HAP-1 (cell line): ENCODE results near the gene SPRR2G.
"Not testable (repeated sequence)": the region's sequence is repeated elsewhere in the genome, so short reads cannot be mapped to it uniquely, and the experiment has no call there.

Experiments used
- DNase-seq, 2 experiments: peaks; one replicate each; pipeline ENCODE4 v3.0.0-alpha.2; 2016 to 2020; ENCODE audit warnings: low spot score in 2 of 2
- H3K27me3 ChIP-seq: fragments of 250-450 bp; sonication (Bioruptor Pico); 2 replicates; pipeline ENCODE4 v1.5.1; 2020; ENCODE audit warnings: low read depth, mild to moderate bottlenecking, moderate library complexity
- H3K36me3 ChIP-seq: fragments of 250-450 bp; sonication (Bioruptor Pico); replicated peaks from 2 replicates; pipeline ENCODE4 v1.5.1; 2020; ENCODE audit warnings: mild to moderate bottlenecking
- H3K4me1 ChIP-seq: fragments of 250-450 bp; sonication (Bioruptor Pico); 2 replicates; pipeline ENCODE4 v1.5.1; 2020; ENCODE audit warnings: mild to moderate bottlenecking
- H3K4me3 ChIP-seq: fragments of 250-450 bp; sonication (Bioruptor Pico); 2 replicates; pipeline ENCODE4 v1.5.1; 2020; ENCODE audit warnings: mild to moderate bottlenecking, moderate library complexity
- H3K9me3 ChIP-seq: fragments of 250-450 bp; sonication (Bioruptor Pico); 2 replicates; pipeline ENCODE4 v1.5.1; 2020; ENCODE audit warnings: mild to moderate bottlenecking, moderate library complexity
- in situ Hi-C: fragments of 300-500 bp; cut with MboI; formaldehyde crosslinking; loops from 3 replicates; pipeline ENCODE4 v1.14.3; 2020; ENCODE audit warnings: low sequenced_read_pairs, inconsistent platforms, mixed read lengths

The SPRR2G gene

GRCh38 chr1:153150846-153151245 lies at the start of gene SPRR2G:
Gene SPRR2G, minus strand, starts transcription at chr1:153150890. Its CDS starts 780 bp downstream, at chr1:153150110.
- no peaks in the 10 kb centered on the region for H3K36me3 ChIP-seq
- H3K9me3 ChIP-seq: no peaks in the 10 kb centered on the region
- peaks cover 4% of the 10 kb centered on the region for H3K27me3 ChIP-seq
- H3K4me3 ChIP-seq: no peak within 1 kb of the TSS
- no peak for DNase-seq
- in situ Hi-C loops: no loop called here
- no peaks in the 10 kb centered on the region for H3K4me1 ChIP-seq

- no peak overlapping the region for H3K4me3 ChIP-seq
- H3K36me3 ChIP-seq: no peaks in the 10 kb centered on the region
- in situ Hi-C loops: no loop called here
- H3K9me3 ChIP-seq: no peaks in the 10 kb centered on the region
- H3K27me3 ChIP-seq: peaks cover 3% of the 10 kb centered on the region; the same call in 1 of the 2 replicates
- DNase-seq: no peak
- H3K4me1 ChIP-seq: no peaks in the 10 kb centered on the region
Observed at GRCh38 chr1:153195216-153195615, 44.5 kb upstream of the SPRR2G start.

- in situ Hi-C loops: no loop called here
Observed at GRCh38 chr1:153194331-153195050, 43.8 kb upstream of the SPRR2G start.

GRCh38 chr1:153192697-153193096 lies 42.0 kb upstream of the SPRR2G start:
- Histone ChIP-seq H3K27me3 (no peaks in the 10 kb centered on the region), H3K9me3 (no peaks in the 10 kb centered on the region), H3K4me3 (no peak overlapping the region), H3K4me1 (no peaks in the 10 kb centered on the region), H3K36me3 (no peaks in the 10 kb centered on the region)
- in situ Hi-C loops: no loop called here
- DNase-seq: peak in 1 of 2 experiments; percentile 18

More at GRCh38 chr1:153194331-153195050, 43.8 kb upstream of the SPRR2G start:
- Histone ChIP-seq H3K4me3 (no peak overlapping the region), H3K9me3 (no peaks in the 10 kb centered on the region), H3K27me3 (no peaks in the 10 kb centered on the region; the same call in 1 of the 2 replicates), H3K36me3 (no peaks in the 10 kb centered on the region), H3K4me1 (no peaks in the 10 kb centered on the region)
- no peak for DNase-seq

- in situ Hi-C loops: no loop called here
- H3K9me3 ChIP-seq: no peaks in the 10 kb centered on the region
- H3K4me3 ChIP-seq: no peak overlapping the region
- H3K27me3 ChIP-seq: no peaks in the 10 kb centered on the region
- H3K4me1 ChIP-seq: no peaks in the 10 kb centered on the region
- DNase-seq: no peak
- no peaks in the 10 kb centered on the region for H3K36me3 ChIP-seq
Observed at GRCh38 chr1:153190373-153190772, 39.7 kb upstream of the SPRR2G start.

GRCh38 chr1:153188301-153188700 lies 37.6 kb upstream of the SPRR2G start:
- in situ Hi-C loops, H3K4me3 ChIP-seq, DNase-seq, H3K27me3 ChIP-seq, H3K9me3 ChIP-seq, H3K36me3 ChIP-seq, H3K4me1 ChIP-seq: not testable (repeated sequence)

- no peak overlapping the region for H3K4me3 ChIP-seq
- H3K36me3 ChIP-seq: no peaks in the 10 kb centered on the region
- H3K9me3 ChIP-seq: no peaks in the 10 kb centered on the region
- DNase-seq: no peak
- H3K4me1 ChIP-seq: no peaks in the 10 kb centered on the region
- no peaks in the 10 kb centered on the region for H3K27me3 ChIP-seq
- in situ Hi-C loops: no loop called here
Observed at GRCh38 chr1:153180556-153180955, 29.9 kb upstream of the SPRR2G start.

GRCh38 chr1:153178922-153179321 lies 28.2 kb upstream of the SPRR2G start:
- in situ Hi-C loops: no loop called here
- no peaks in the 10 kb centered on the region for H3K36me3 ChIP-seq
- no peaks in the 10 kb centered on the region for H3K4me1 ChIP-seq
- no peak for DNase-seq
- no peak overlapping the region for H3K4me3 ChIP-seq
- no peaks in the 10 kb centered on the region; the same call in 1 of the 2 replicates for H3K27me3 ChIP-seq
- no peaks in the 10 kb centered on the region for H3K9me3 ChIP-seq

- Histone ChIP-seq H3K4me3 (no peak overlapping the region), H3K27me3 (no peaks in the 10 kb centered on the region; the same call in 1 of the 2 replicates), H3K9me3 (no peaks in the 10 kb centered on the region), H3K36me3 (no peaks in the 10 kb centered on the region), H3K4me1 (no peaks in the 10 kb centered on the region)
- in situ Hi-C loops: no loop called here
- DNase-seq: no peak
Observed at GRCh38 chr1:153174624-153175023, 23.9 kb upstream of the SPRR2G start.

- Histone ChIP-seq H3K4me1 (no peaks in the 10 kb centered on the region), H3K36me3 (no peaks in the 10 kb centered on the region), H3K4me3 (no peak overlapping the region), H3K27me3 (no peaks in the 10 kb centered on the region), H3K9me3 (no peaks in the 10 kb centered on the region)
- in situ Hi-C loops: no loop called here
- DNase-seq: no peak
Observed at GRCh38 chr1:153168686-153169085, 18.0 kb upstream of the SPRR2G start.

- no peaks in the 10 kb centered on the region for H3K4me1 ChIP-seq
- H3K27me3 ChIP-seq: peaks cover 4% of the 10 kb centered on the region
- H3K4me3 ChIP-seq: no peak overlapping the region
- no peaks in the 10 kb centered on the region for H3K36me3 ChIP-seq
- DNase-seq: no peak
- H3K9me3 ChIP-seq: no peaks in the 10 kb centered on the region; the same call in 1 of the 2 replicates
- in situ Hi-C loops: no loop called here
Observed at GRCh38 chr1:153155541-153155940, 4.9 kb upstream of the SPRR2G start.

- peaks cover 4% of the 10 kb centered on the region for H3K27me3 ChIP-seq
- DNase-seq: no peak
- no peaks in the 10 kb centered on the region for H3K9me3 ChIP-seq
- H3K4me1 ChIP-seq: no peaks in the 10 kb centered on the region
- in situ Hi-C loops: no loop called here
- H3K36me3 ChIP-seq: no peaks in the 10 kb centered on the region
- H3K4me3 ChIP-seq: no peak overlapping the region
Observed at GRCh38 chr1:153152481-153152880, 1.8 kb upstream of the SPRR2G start.

- H3K4me1 ChIP-seq: no peaks in the 10 kb centered on the region
- no peaks in the 10 kb centered on the region for H3K9me3 ChIP-seq
- no peak for DNase-seq
- H3K27me3 ChIP-seq: peaks cover 3% of the 10 kb centered on the region; the same call in 1 of the 2 replicates
- no peak overlapping the region for H3K4me3 ChIP-seq
- H3K36me3 ChIP-seq: no peaks in the 10 kb centered on the region
- in situ Hi-C loops: no loop called here
Observed at GRCh38 chr1:153141377-153141776, 9.3 kb downstream of the SPRR2G start.

- H3K36me3 ChIP-seq: no peaks in the 10 kb centered on the region
- no peak overlapping the region for H3K4me3 ChIP-seq
- H3K9me3 ChIP-seq: no peaks in the 10 kb centered on the region
- no peak for DNase-seq
- H3K27me3 ChIP-seq: peaks cover 3% of the 10 kb centered on the region; the same call in 1 of the 2 replicates
- H3K4me1 ChIP-seq: no peaks in the 10 kb centered on the region
- in situ Hi-C loops: no loop called here
Observed at GRCh38 chr1:153140484-153140883, 10.2 kb downstream of the SPRR2G start.
